K562 (cell line): ENCODE data around the gene GPR4. TPM values are rescaled to one million over a fixed set of nuclear protein-coding genes. Genes with fewer than 3 reads are reported as not detected.

ENCODE experiments used
- ATAC-seq: fragments of 200-7000 bp; cut with Tn5 transposase; 3 replicates; pipeline ENCODE4 v1.9.1; 2020; ENCODE audit warnings: moderate library complexity
- BruUV-seq: library from RNA; stranded (reverse); fragments of 400-500 nt; replicated peaks from 2 replicates; lab custom pipeline; 2021; lab: Mats Ljungman, UMichigan
- CTCF ChIA-PET: fragments of 300-600 bp; formaldehyde crosslinking; extraction: SDS; loops from one replicate; lab custom pipeline; 2021; ENCODE audit warnings: low intra/inter-chr PET ratio; lab: Yijun Ruan, JAX
- POLR2A ChIA-PET: fragments of 300-600, 350-650 bp; sonication (Branson Sonifier 250); formaldehyde crosslinking; extraction: SDS; loops from one replicate; lab custom pipeline; 2021; ENCODE audit warnings: antibody characterized with exemption, inconsistent platforms; lab: Yijun Ruan, JAX
- DNase-seq, 4 experiments: peaks; one replicate each; pipeline versions ENCODE4 v3.0.0 to v3.0.0-alpha.2; 2011 to 2018; ENCODE audit warnings: low spot score in 3 of 4, mixed read lengths in 3 of 4; ENCODE audit errors: extremely low read depth in 1 of 4
- FAIRE-seq: peaks from 2 replicates; lab custom pipeline; 2011; peaks lifted over from hg19 to GRCh38; lab: Jason Lieb, UNC
- H2AFZ ChIP-seq: 2 replicates; pipeline ENCODE4 v1.6.0; 2011; ENCODE audit warnings: low read depth, low read length, control low read depth, inconsistent platforms
- H3K27ac ChIP-seq: fragments of 200-600 bp; 3 replicates; pipeline ENCODE4 v1.8.0; 2011; ENCODE audit warnings: low read depth, mild to moderate bottlenecking, control low read depth, inconsistent platforms, low read length, moderate library complexity, mixed read lengths; ENCODE audit errors: extremely low read depth
- H3K27me3 ChIP-seq, 2 experiments: fragments of 300-600 bp in 1 of 2; 2 replicates in 1 of 2; 3 replicates in 1 of 2; pipeline versions ENCODE4 v1.6.0 to v1.8.0; 2011; ENCODE audit warnings: inconsistent platforms in 2 of 2, low read length in 2 of 2, mild to moderate bottlenecking in 1 of 2, mixed read lengths in 1 of 2, moderate library complexity in 1 of 2; ENCODE audit not compliant: control insufficient read depth in 2 of 2, insufficient read depth in 2 of 2
- H3K36me3 ChIP-seq: fragments of 300-600 bp; 3 replicates; pipeline ENCODE4 v1.8.0; 2011; ENCODE audit warnings: mild to moderate bottlenecking, low read length, inconsistent platforms; ENCODE audit not compliant: control insufficient read depth, insufficient read depth
- H3K4me1 ChIP-seq, 2 experiments: fragments of 200-600 bp in 1 of 2; replicated peaks in 1 of 2; 2 replicates in 1 of 2; 3 replicates in 1 of 2; pipeline versions ENCODE4 v1.5.1 to v1.8.0; 2011; ENCODE audit warnings: inconsistent platforms in 2 of 2, low read length in 2 of 2, mild to moderate bottlenecking in 1 of 2, mixed read lengths in 1 of 2, moderate library complexity in 1 of 2; ENCODE audit not compliant: control insufficient read depth in 2 of 2, insufficient read depth in 2 of 2
- H3K4me2 ChIP-seq: 2 replicates; pipeline ENCODE4 v1.6.1; 2011; ENCODE audit warnings: low read length, control low read depth, inconsistent platforms, mixed read lengths; ENCODE audit not compliant: insufficient read depth
- H3K4me3 ChIP-seq: fragments of 200-600 bp; sonication (generic), shearing (Covaris generic); 2 replicates; pipeline ENCODE4 v1.5.1; 2016; ENCODE audit warnings: control low read depth, inconsistent platforms
- H3K79me2 ChIP-seq: fragments of 200-600 bp; 3 replicates; pipeline ENCODE4 v1.8.0; 2011; ENCODE audit warnings: low read length, inconsistent platforms; ENCODE audit not compliant: control insufficient read depth, insufficient read depth
- H3K9ac ChIP-seq, 2 experiments: 2 replicates each; pipeline versions ENCODE4 v1.6.0 to v1.6.1; 2011; ENCODE audit warnings: low read depth in 2 of 2, low read length in 2 of 2, control low read depth in 1 of 2, inconsistent platforms in 1 of 2, mild to moderate bottlenecking in 1 of 2, mixed read lengths in 1 of 2; ENCODE audit not compliant: insufficient read depth in 1 of 2
- H3K9me1 ChIP-seq: one replicate; pipeline ENCODE4 v1.6.0; 2011; ENCODE audit warnings: inconsistent platforms, mild to moderate bottlenecking, low read length, moderate library complexity; ENCODE audit not compliant: control insufficient read depth, insufficient read depth
- H3K9me3 ChIP-seq: replicated peaks from 2 replicates; pipeline ENCODE4 v1.5.1; 2011; ENCODE audit warnings: low read depth, low read length, inconsistent platforms; ENCODE audit not compliant: control insufficient read depth, insufficient read depth
- H4K20me1 ChIP-seq: replicated peaks from 2 replicates; pipeline ENCODE4 v1.6.1; 2011; ENCODE audit warnings: low read length, inconsistent platforms, mixed read lengths; ENCODE audit not compliant: control insufficient read depth, insufficient read depth
- AFF1 ChIP-seq, 2 experiments: fragments of 450-650 bp; IDR thresholded peaks; 2 replicates each; pipeline ENCODE4 v1.6.1; 2018; ENCODE audit warnings: mild to moderate bottlenecking in 2 of 2, low read depth in 1 of 2; ENCODE audit not compliant: partially characterized antibody in 2 of 2
- FOXJ2 ChIP-seq: fragments of 200-800 bp; sonication (Bioruptor generic); IDR thresholded peaks from 2 replicates; pipeline ENCODE4 v1.6.1; 2016; ENCODE audit warnings: missing genetic modification characterization, missing compliant biosample characterization
- IFI16 ChIP-seq: fragments of 250-450 bp; sonication (Bioruptor Pico); IDR thresholded peaks from 2 replicates; pipeline ENCODE4 v2.1.2; 2022; ENCODE audit warnings: mild to moderate bottlenecking, inconsistent platforms
- MEF2D ChIP-seq: conservative IDR thresholded peaks from 2 replicates; pipeline ENCODE4 v1.6.1; 2016; ENCODE audit warnings: low read depth, missing genetic modification characterization, missing compliant biosample characterization
- NKRF ChIP-seq: fragments of 450-650 bp; IDR thresholded peaks from 2 replicates; pipeline ENCODE4 v1.6.1; 2016; ENCODE audit warnings: borderline replicate concordance
- PHF8 ChIP-seq: fragments of 200-600 bp; sonication (generic); IDR thresholded peaks from 2 replicates; pipeline ENCODE4 v1.6.1; 2012; ENCODE audit warnings: mixed run types, mild to moderate bottlenecking, inconsistent platforms, low read length, moderate library complexity, borderline replicate concordance
- RAD51 ChIP-seq: fragments of 450-650 bp; IDR thresholded peaks from 2 replicates; pipeline ENCODE4 v1.7.1; 2016; ENCODE audit warnings: low read depth, mild to moderate bottlenecking, borderline replicate concordance
- SNAPC5 ChIP-seq: fragments of 250-450 bp; sonication (Bioruptor Pico); IDR thresholded peaks from 2 replicates; pipeline ENCODE4 v1.8.0; 2021; ENCODE audit warnings: moderate library complexity, mild to moderate bottlenecking, inconsistent platforms
- TFE3 ChIP-seq: fragments of 450-650 bp; formaldehyde crosslinking; IDR thresholded peaks from 2 replicates; pipeline ENCODE4 v1.4.0; 2020; ENCODE audit warnings: mild to moderate bottlenecking, mixed read lengths
- YY1 ChIP-seq, 3 experiments: IDR thresholded peaks; 2 replicates each; pipeline ENCODE4 v1.6.1; 2011; ENCODE audit warnings: low read length in 2 of 3, mild to moderate bottlenecking in 2 of 3, moderate library complexity in 2 of 3, borderline replicate concordance in 1 of 3, control low read depth in 1 of 3, low read depth in 1 of 3; ENCODE audit not compliant: insufficient read depth in 3 of 3, insufficient replicate concordance in 2 of 3, control insufficient read depth in 1 of 3, insufficient read length in 1 of 3; ENCODE audit errors: extremely low read depth in 1 of 3
- ZNF586 ChIP-seq: fragments of 450-650 bp; formaldehyde crosslinking; conservative IDR thresholded peaks from 2 replicates; pipeline ENCODE4 v1.4.0; 2020; ENCODE audit warnings: mild to moderate bottlenecking, moderate library complexity
- WGBS: fragments of 100-300 bp; shearing (Covaris generic); methylation state at CpG from one replicate; pipeline ENCODE4 v1.1.6; 2016; ENCODE audit warnings: low coverage, mixed read lengths; ENCODE audit not compliant: insufficient coverage; ENCODE audit errors: missing lambda C conversion rate; 5-methylcytosine and 5-hydroxymethylcytosine counted together
- in situ Hi-C: fragments of 300-500 bp; cut with MboI; formaldehyde crosslinking; loops from 4 replicates; pipeline ENCODE4 v1.15.0; 2018; ENCODE audit warnings: inconsistent platforms, mixed read lengths
- intact Hi-C: fragments of 100-400 bp; cut with micrococcal nuclease; formaldehyde crosslinking; loops from 2 replicates; pipeline ENCODE4 v1.14.2; 2022
- polyA plus RNA-seq, 8 experiments: library from polyadenylated mRNA; depleted of rRNA in 4 of 8; stranded (reverse) in 5 of 8; unstranded in 3 of 8; fragments of >200 nt; fragmentation: Nextera tagmentation in 2 of 8; fragmentation: Illumina TruSeq in 1 of 8; extraction: Ambion mirVana in 2 of 8; extraction: Trizol in 1 of 8; gene quantifications; 2 replicates each; pipeline versions ENCODE4 v1.2.1 to v1.2.3, GENCODE V29; 2011 to 2014; ENCODE audit warnings: inconsistent platforms in 1 of 8, missing spikeins in 1 of 8
- total RNA-seq, 7 experiments: library from RNA; depleted of rRNA in 6 of 7; stranded (reverse); fragments of >200 nt in 6 of 7; fragmentation: Illumina TruSeq in 2 of 7; extraction: Trizol in 2 of 7; gene quantifications; 2 replicates each; pipeline versions ENCODE4 v1.2.1 to v1.2.3, GENCODE V29; 2011 to 2021; ENCODE audit warnings: low replicate concordance in 1 of 7

GPR4 gene
- total and polyA plus RNA-seq, 9 of the 15 experiments (the other 6 are each of a cell fraction or from before 2014, with no cell fraction given): 0.03 to 0.09 (median 0.04) TPM; not detected in 5

- H3K9me1 ChIP-seq: no peaks in the 10 kb centered on the region
- H3K36me3 ChIP-seq: peaks cover 7% of the 10 kb centered on the region; the same call in 1 of the 3 replicates
- H3K79me2 ChIP-seq: peaks cover 17% of the 10 kb centered on the region
- in situ Hi-C loops: no loop called here
- no peaks in the 10 kb centered on the region for H4K20me1 ChIP-seq
- peak within 1 kb of the TSS; percentile 58 for H3K4me3 ChIP-seq
- H3K27ac ChIP-seq: peak within 1 kb of the TSS; percentile 80
- CTCF ChIA-PET: interaction anchor here (0.6 kb wide), 1 partner anchor 116 kb away, joined by 3 read pairs; no protein-coding TSS in a partner anchor
- no TSS peak for BruUV-seq
- no peaks in the 10 kb centered on the region for H3K9me3 ChIP-seq
- H3K4me2 ChIP-seq: peak within 1 kb of the TSS; percentile 92
- peak within 1 kb of the TSS; percentile 93 for H2AFZ ChIP-seq
- intact Hi-C loops: no loop called here
- FAIRE-seq (peak; percentile 29), DNase-seq (peak; percentile 80 to 84 (median 81)), ATAC-seq (peak; percentile 57)
- H3K4me1 ChIP-seq: peaks cover 32 to 65% of the 10 kb centered on the region in 2 experiments
- 3% methylated on average over 38 of the region's 52 CpGs for WGBS
- no peaks in the 10 kb centered on the region for H3K27me3 ChIP-seq
- peak within 1 kb of the TSS; percentile 77 to 92 for H3K9ac ChIP-seq
- POLR2A ChIA-PET: interaction anchor here (0.7 to 4.7 kb wide), 6 partner anchors 20 to 78 kb away, joined by 3 to 35 read pairs (median 4); no protein-coding TSS in a partner anchor
- TF ChIP-seq FOXJ2 (tag): no peak
- no peak for TF ChIP-seq RAD51
- peak; percentile 65; the same call in 1 of the 2 replicates for TF ChIP-seq PHF8
- peak; percentile 59; the same call in 1 of the 2 replicates for TF ChIP-seq NKRF
- TF ChIP-seq IFI16 (CRISPR knock-in tag): no peak
- TF ChIP-seq MEF2D (tag): no peak
- TF ChIP-seq TFE3: no peak
- no peak for TF ChIP-seq SNAPC5 (CRISPR knock-in tag)
- TF ChIP-seq AFF1 (IDR thresholded peaks at IDR 0.05; ENCODE audit: low read depth in 1 of 2, partially characterized antibody in 2 of 2): no peak
- peak; percentile 25 to 77 (median 72) for TF ChIP-seq YY1 (IDR thresholded peaks at IDR 0.05; ENCODE audit: borderline replicate concordance in 1 of 3, control insufficient read depth in 1 of 3, extremely low read depth in 1 of 3, insufficient read depth in 3 of 3, insufficient read length in 1 of 3, insufficient replicate concordance in 2 of 3, low read depth in 1 of 3, low read length in 2 of 3)
- TF ChIP-seq ZNF586 (CRISPR knock-in tag): no peak
Observed at GRCh38 chr19:45638930-45639729, 37.1 kb upstream of the GPR4 start, which contains the start of gene EML2. Gene EML2 (minus strand): TSS chr19:45639397. CDS start chr19:45639376, 21 bp downstream.
